ENCODE results near the gene GRID1.

GRCh38 chr10:86397120-86397519 is 30.5 kb upstream of the GRID1 start:
- TF ChIP-seq CTCF (IDR thresholded peaks at IDR 0.05) = no peak
- TF ChIP-seq EP300 (IDR thresholded peaks at IDR 0.05) = no peak
